MM.1S (cell line): ENCODE results near the gene NSFL1C.

Experiments
- DNase-seq: peaks from one replicate; pipeline ENCODE4 v3.0.0-alpha.2; 2015
- H2AFZ ChIP-seq: fragments of 300-600 bp; sonication (generic); 2 replicates; pipeline ENCODE4 v1.6.0; 2016; ENCODE audit warnings: antibody characterized with exemption, low read length
- H3F3A ChIP-seq: fragments of 300-600 bp; sonication (generic); 2 replicates; pipeline ENCODE4 v1.6.1; 2016; ENCODE audit warnings: mild to moderate bottlenecking, antibody characterized with exemption, low read length, moderate library complexity, mixed read lengths; ENCODE audit not compliant: insufficient read depth
- H3K27ac ChIP-seq: fragments of 300-600 bp; sonication (generic); 2 replicates; pipeline ENCODE4 v1.5.1; 2016; ENCODE audit warnings: mild to moderate bottlenecking, low read length
- H3K27me3 ChIP-seq: fragments of 300-600 bp; sonication (generic); replicated peaks from 2 replicates; pipeline ENCODE4 v1.6.0; 2016; ENCODE audit warnings: low read length; ENCODE audit not compliant: insufficient read depth
- H3K36me3 ChIP-seq: fragments of 300-600 bp; sonication (generic); replicated peaks from 2 replicates; pipeline ENCODE4 v1.6.1; 2016; ENCODE audit warnings: mild to moderate bottlenecking, low read length, mixed read lengths; ENCODE audit not compliant: insufficient read depth
- H3K4me1 ChIP-seq: fragments of 300-600 bp; sonication (generic); 2 replicates; pipeline ENCODE4 v1.6.1; 2016; ENCODE audit warnings: low read length, mixed read lengths
- H3K4me2 ChIP-seq: fragments of 300-600 bp; sonication (generic); 2 replicates; pipeline ENCODE4 v1.6.0; 2016; ENCODE audit warnings: low read depth, low read length
- H3K4me3 ChIP-seq: fragments of 300-600 bp; sonication (generic); 2 replicates; pipeline ENCODE4 v1.5.1; 2016; ENCODE audit warnings: low read length, mixed read lengths
- H3K79me2 ChIP-seq: fragments of 300-600 bp; sonication (generic); 2 replicates; pipeline ENCODE4 v1.6.1; 2016; ENCODE audit warnings: mixed run types, low read length, mixed read lengths
- H3K9ac ChIP-seq: fragments of 300-600 bp; sonication (generic); 2 replicates; pipeline ENCODE4 v1.6.1; 2016; ENCODE audit warnings: low read length, mixed read lengths
- H3K9me2 ChIP-seq: fragments of 300-600 bp; sonication (generic); replicated peaks from 2 replicates; pipeline ENCODE4 v1.6.1; 2016; ENCODE audit warnings: mild to moderate bottlenecking, low read length, mixed read lengths; ENCODE audit not compliant: insufficient read depth
- H3K9me3 ChIP-seq: fragments of 300-600 bp; sonication (generic); replicated peaks from 2 replicates; pipeline ENCODE4 v1.6.1; 2016; ENCODE audit warnings: mild to moderate bottlenecking, low read length, mixed read lengths; ENCODE audit not compliant: insufficient read depth
- H4K20me1 ChIP-seq: fragments of 300-600 bp; sonication (generic); 2 replicates; pipeline ENCODE4 v1.6.1; 2016; ENCODE audit warnings: mild to moderate bottlenecking, low read length, moderate library complexity, mixed read lengths; ENCODE audit not compliant: insufficient read depth
- EZH2 ChIP-seq: fragments of 300-600 bp; sonication (generic); optimal IDR thresholded peaks from 2 replicates; pipeline ENCODE3; 2017; ENCODE audit warnings: low read depth, mild to moderate bottlenecking, antibody characterized with exemption, low read length, mixed read lengths
- EZH2phosphoT487 ChIP-seq: fragments of 300-600 bp; sonication (generic); IDR thresholded peaks from 2 replicates; pipeline ENCODE4 v1.6.1; 2018; ENCODE audit warnings: antibody characterized with exemption, low read length
- TF ChIP-seq, protein P1 (sequence below): fragments of 300-600 bp; sonication (generic); IDR thresholded peaks from 2 replicates; pipeline ENCODE4 v1.5.1; 2016; ENCODE audit warnings: antibody characterized with exemption, low read length, mixed read lengths

NSFL1C gene

DNA sequence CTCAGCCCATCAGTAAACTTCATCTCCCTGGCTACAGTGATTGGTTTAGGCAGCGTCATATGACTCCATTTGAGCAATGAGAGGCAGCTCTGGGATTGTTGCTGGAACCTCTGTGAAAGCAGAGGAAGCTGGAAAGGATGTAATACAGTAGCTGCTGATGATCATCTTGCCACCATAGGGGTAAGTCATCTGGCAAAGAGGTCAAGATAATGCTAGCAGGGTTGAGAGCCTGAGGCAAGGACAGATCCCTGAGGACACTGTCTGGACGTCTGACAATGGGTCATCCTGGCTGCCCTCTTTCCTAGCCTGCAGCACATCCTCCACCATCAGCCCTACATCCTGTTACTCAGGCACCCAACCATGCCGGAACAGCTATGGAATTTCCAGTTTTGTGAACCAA is 48.3 kb downstream of the NSFL1C start:
- TF ChIP-seq, protein P1, sequence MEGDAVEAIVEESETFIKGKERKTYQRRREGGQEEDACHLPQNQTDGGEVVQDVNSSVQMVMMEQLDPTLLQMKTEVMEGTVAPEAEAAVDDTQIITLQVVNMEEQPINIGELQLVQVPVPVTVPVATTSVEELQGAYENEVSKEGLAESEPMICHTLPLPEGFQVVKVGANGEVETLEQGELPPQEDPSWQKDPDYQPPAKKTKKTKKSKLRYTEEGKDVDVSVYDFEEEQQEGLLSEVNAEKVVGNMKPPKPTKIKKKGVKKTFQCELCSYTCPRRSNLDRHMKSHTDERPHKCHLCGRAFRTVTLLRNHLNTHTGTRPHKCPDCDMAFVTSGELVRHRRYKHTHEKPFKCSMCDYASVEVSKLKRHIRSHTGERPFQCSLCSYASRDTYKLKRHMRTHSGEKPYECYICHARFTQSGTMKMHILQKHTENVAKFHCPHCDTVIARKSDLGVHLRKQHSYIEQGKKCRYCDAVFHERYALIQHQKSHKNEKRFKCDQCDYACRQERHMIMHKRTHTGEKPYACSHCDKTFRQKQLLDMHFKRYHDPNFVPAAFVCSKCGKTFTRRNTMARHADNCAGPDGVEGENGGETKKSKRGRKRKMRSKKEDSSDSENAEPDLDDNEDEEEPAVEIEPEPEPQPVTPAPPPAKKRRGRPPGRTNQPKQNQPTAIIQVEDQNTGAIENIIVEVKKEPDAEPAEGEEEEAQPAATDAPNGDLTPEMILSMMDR, result no peak
- TF ChIP-seq EZH2phosphoT487, result no peak
- no peak for TF ChIP-seq EZH2
- no peak for DNase-seq
- no peak overlapping the region for H3K4me3 ChIP-seq
- no peaks in the 10 kb centered on the region for H3K79me2 ChIP-seq
- H3K9me2 ChIP-seq, result no peaks in the 10 kb centered on the region
- no peak overlapping the region for H3K9ac ChIP-seq
- no peaks in the 10 kb centered on the region for H3K27me3 ChIP-seq
- no peaks in the 10 kb centered on the region for H3F3A ChIP-seq
- H3K4me1 ChIP-seq, result no peaks in the 10 kb centered on the region
- H3K27ac ChIP-seq, result no peak overlapping the region
- H3K4me2 ChIP-seq, result no peak overlapping the region
- no peaks in the 10 kb centered on the region for H3K9me3 ChIP-seq
- no peaks in the 10 kb centered on the region for H4K20me1 ChIP-seq
- no peaks in the 10 kb centered on the region for H3K36me3 ChIP-seq
- H2AFZ ChIP-seq, result no peak overlapping the region

GRCh38 chr20:1417790-1418189 is 48.9 kb downstream of the NSFL1C start:
- Histone ChIP-seq H3K9ac (no peak overlapping the region), H3K4me3 (no peak overlapping the region), H4K20me1 (no peaks in the 10 kb centered on the region), H3K9me3 (no peaks in the 10 kb centered on the region), H3K27ac (no peak overlapping the region), H3K36me3 (no peaks in the 10 kb centered on the region), H3F3A (no peaks in the 10 kb centered on the region), H2AFZ (no peak overlapping the region), H3K4me2 (no peak overlapping the region), H3K27me3 (no peaks in the 10 kb centered on the region), H3K4me1 (no peaks in the 10 kb centered on the region), H3K9me2 (no peaks in the 10 kb centered on the region), H3K79me2 (no peaks in the 10 kb centered on the region)
- TF ChIP-seq EZH2, result no peak
- no peak for TF ChIP-seq EZH2phosphoT487
- TF ChIP-seq, protein P1, result no peak
- DNase-seq, result no peak

DNA sequence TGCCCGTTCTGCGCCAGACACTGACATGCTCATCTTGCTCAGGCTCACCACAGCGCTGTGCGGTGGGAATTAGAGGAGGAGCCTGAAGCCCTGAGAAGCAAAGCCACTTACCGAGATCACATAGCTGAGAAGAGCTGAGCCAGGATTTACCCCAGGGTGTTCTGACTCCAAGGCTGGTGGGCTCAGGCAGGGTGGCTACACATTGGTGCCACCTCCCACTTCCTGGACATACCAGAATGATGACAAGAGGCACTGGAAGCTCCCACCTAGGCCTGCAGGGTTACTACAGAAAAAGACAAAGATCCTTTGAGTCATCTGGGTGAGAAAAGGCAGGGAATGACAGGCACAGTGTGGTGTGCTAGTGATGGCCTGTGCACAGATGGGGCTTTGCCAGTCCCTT is 49.4 kb downstream of the NSFL1C start:
- Histone ChIP-seq H2AFZ (no peak overlapping the region), H3K9me2 (no peaks in the 10 kb centered on the region), H3K27ac (no peak overlapping the region)

More for the DNA sequence above, 49.4 kb downstream of the NSFL1C start:
- Histone ChIP-seq H3K4me2 (no peak overlapping the region), H3K9ac (no peak overlapping the region), H3K36me3 (no peaks in the 10 kb centered on the region), H3K4me1 (no peaks in the 10 kb centered on the region), H3K9me3 (no peaks in the 10 kb centered on the region), H4K20me1 (no peaks in the 10 kb centered on the region), H3K4me3 (no peak overlapping the region), H3K79me2 (no peaks in the 10 kb centered on the region), H3F3A (no peaks in the 10 kb centered on the region), H3K27me3 (no peaks in the 10 kb centered on the region)
- no peak for TF ChIP-seq EZH2
- TF ChIP-seq, protein P1, result no peak
- no peak for TF ChIP-seq EZH2phosphoT487
- no peak for DNase-seq
